22Rv1 (cell line): ENCODE results near the gene NRARP.

Source experiments
- ZFX ChIP-seq: fragments of 450-650 bp; IDR thresholded peaks from 2 replicates; pipeline ENCODE4 v1.6.1; 2017; ENCODE audit warnings: antibody characterized with exemption, borderline replicate concordance
- TF ChIP-seq, protein P1 (sequence below): fragments of 450-650 bp; IDR thresholded peaks from 2 replicates; pipeline ENCODE4 v1.5.1; 2017; ENCODE audit warnings: mild to moderate bottlenecking

- TF ChIP-seq, protein P1, sequence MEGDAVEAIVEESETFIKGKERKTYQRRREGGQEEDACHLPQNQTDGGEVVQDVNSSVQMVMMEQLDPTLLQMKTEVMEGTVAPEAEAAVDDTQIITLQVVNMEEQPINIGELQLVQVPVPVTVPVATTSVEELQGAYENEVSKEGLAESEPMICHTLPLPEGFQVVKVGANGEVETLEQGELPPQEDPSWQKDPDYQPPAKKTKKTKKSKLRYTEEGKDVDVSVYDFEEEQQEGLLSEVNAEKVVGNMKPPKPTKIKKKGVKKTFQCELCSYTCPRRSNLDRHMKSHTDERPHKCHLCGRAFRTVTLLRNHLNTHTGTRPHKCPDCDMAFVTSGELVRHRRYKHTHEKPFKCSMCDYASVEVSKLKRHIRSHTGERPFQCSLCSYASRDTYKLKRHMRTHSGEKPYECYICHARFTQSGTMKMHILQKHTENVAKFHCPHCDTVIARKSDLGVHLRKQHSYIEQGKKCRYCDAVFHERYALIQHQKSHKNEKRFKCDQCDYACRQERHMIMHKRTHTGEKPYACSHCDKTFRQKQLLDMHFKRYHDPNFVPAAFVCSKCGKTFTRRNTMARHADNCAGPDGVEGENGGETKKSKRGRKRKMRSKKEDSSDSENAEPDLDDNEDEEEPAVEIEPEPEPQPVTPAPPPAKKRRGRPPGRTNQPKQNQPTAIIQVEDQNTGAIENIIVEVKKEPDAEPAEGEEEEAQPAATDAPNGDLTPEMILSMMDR, result no peak
- TF ChIP-seq ZFX, result no peak
Measured at GRCh38 chr9:137255448-137256114, 46.5 kb downstream of the NRARP start.
